Right atrium auricular region (tissue), 2 donors: ENCODE results near the gene MYF5. TPM values are rescaled to one million over a fixed set of nuclear protein-coding genes. Genes with fewer than 3 reads are reported as not detected.

Experiments used
- DNase-seq: peaks from one replicate; pipeline ENCODE4 v3.0.0-alpha.2; 2019; ENCODE audit warnings: low spot score
- H3K27ac ChIP-seq, 2 donors: fragments of 200-600 bp; sonication (generic); 1 replicate in 1 of 2; 2 replicates in 1 of 2; pipeline ENCODE4 v1.5.1; 2016 to 2019
- H3K27me3 ChIP-seq, 2 donors: fragments of 200-600 bp; sonication (generic); one replicate each; pipeline versions ENCODE4 v1.5.1 to v1.6.0; 2017 to 2019
- H3K36me3 ChIP-seq: fragments of 200-600 bp; sonication (generic); one replicate; pipeline ENCODE4 v1.5.1; 2016
- H3K4me1 ChIP-seq, 2 donors: fragments of 200-600 bp; sonication (generic); one replicate each; pipeline versions ENCODE4 v1.5.1 to v1.6.0; 2017 to 2019
- H3K4me3 ChIP-seq, 2 donors: fragments of 200-600 bp; sonication (generic); 1 replicate in 1 of 2; 2 replicates in 1 of 2; pipeline ENCODE4 v1.5.1; 2017 to 2019; ENCODE audit warnings: mild to moderate bottlenecking in 1 of 2, moderate library complexity in 1 of 2
- H3K9me3 ChIP-seq, 2 donors: fragments of 200-600 bp; sonication (generic); one replicate each; pipeline ENCODE4 v1.5.1; 2019
- total RNA-seq, 2 donors: library from RNA; depleted of rRNA; stranded (reverse); fragments of >200 nt; gene quantifications; one replicate each; pipeline ENCODE4 v1.1.0, GENCODE V29; 2016
- TF ChIP-seq, protein P1 (sequence below), 2 donors: fragments of 200-600 bp; sonication (generic); IDR thresholded peaks; one replicate each; pipeline ENCODE4 v1.5.1; 2019; ENCODE audit warnings: antibody characterized with exemption in 2 of 2

The MYF5 gene
- total RNA-seq, 2 donors from 2014 or later = not detected

DNA sequence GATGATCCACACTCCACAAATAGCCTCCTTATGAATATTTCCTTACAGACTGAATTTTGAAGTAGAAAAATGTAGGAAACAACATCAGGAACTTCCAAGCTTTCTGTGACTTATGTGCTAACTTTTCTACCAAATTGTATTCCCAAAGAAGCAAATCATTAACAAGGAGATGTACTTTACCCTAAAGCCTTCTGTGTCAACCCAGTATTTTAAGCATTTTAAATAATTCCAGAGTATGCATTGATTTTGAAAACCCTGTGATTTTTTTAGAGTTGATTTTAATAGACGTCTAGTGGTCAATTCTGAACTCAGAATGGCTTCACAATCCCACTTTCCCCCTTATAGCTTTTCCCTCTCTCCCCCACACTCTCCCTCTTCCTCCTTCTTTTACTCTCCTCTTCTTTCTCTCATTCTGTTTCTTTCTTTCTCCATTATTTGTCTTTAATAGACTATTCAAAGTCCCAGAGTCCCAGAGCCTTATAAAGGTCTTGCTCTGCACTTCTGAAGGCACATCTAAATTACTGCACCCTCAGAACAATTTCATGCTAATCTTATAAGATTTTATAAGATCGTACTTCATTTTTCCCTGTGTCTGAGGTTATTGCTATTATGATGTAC lies 19.3 kb upstream of the MYF5 start:
- H3K27ac ChIP-seq = no peak overlapping the region
- no peak overlapping the region for H3K4me3 ChIP-seq
- H3K36me3 ChIP-seq = no peaks in the 10 kb centered on the region
- peaks cover 0 to 2% of the 10 kb centered on the region in 2 donors for H3K4me1 ChIP-seq
- no peaks in the 10 kb centered on the region for H3K9me3 ChIP-seq
- DNase-seq = no peak
- TF ChIP-seq, protein P1, sequence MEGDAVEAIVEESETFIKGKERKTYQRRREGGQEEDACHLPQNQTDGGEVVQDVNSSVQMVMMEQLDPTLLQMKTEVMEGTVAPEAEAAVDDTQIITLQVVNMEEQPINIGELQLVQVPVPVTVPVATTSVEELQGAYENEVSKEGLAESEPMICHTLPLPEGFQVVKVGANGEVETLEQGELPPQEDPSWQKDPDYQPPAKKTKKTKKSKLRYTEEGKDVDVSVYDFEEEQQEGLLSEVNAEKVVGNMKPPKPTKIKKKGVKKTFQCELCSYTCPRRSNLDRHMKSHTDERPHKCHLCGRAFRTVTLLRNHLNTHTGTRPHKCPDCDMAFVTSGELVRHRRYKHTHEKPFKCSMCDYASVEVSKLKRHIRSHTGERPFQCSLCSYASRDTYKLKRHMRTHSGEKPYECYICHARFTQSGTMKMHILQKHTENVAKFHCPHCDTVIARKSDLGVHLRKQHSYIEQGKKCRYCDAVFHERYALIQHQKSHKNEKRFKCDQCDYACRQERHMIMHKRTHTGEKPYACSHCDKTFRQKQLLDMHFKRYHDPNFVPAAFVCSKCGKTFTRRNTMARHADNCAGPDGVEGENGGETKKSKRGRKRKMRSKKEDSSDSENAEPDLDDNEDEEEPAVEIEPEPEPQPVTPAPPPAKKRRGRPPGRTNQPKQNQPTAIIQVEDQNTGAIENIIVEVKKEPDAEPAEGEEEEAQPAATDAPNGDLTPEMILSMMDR (IDR thresholded peaks at IDR 0.05) = no peak
- H3K27me3 ChIP-seq = no peaks in the 10 kb centered on the region

DNA sequence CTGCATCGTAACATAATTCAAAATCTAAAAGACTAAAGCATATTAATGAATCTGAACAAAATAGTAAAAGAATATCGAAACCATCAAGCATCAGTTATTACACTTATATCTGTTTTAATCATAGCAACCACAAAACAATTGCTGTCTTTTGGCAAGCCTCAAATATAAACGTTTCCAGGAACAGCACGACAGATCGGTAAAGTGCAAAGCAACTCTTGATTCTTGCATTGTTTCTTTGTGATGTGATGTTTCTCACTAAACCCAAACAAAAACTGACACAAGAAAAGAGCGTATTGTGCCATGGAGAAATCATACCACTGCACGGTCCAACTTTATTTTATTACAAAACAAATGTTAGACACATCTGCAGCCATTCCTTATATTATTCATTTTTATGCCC lies 18.5 kb upstream of the MYF5 start:
- TF ChIP-seq, protein P1 (IDR thresholded peaks at IDR 0.05) = no peak
- H3K4me3 ChIP-seq = no peak overlapping the region
- no peak for DNase-seq

GRCh38 chr12:80698847-80699542 lies 17.7 kb upstream of the MYF5 start:
- Histone ChIP-seq H3K27ac (no peak overlapping the region), H3K4me3 (no peak overlapping the region)
- no peak for DNase-seq

More for the DNA sequence above, 18.5 kb upstream of the MYF5 start:
- H3K27ac ChIP-seq = no peak overlapping the region
- no peaks in the 10 kb centered on the region for H3K27me3 ChIP-seq
- H3K36me3 ChIP-seq = no peaks in the 10 kb centered on the region
- no peaks in the 10 kb centered on the region for H3K9me3 ChIP-seq
- H3K4me1 ChIP-seq = peaks cover 0 to 11% of the 10 kb centered on the region in 2 donors

GRCh38 chr12:80700327-80700726 lies 16.4 kb upstream of the MYF5 start:
- Histone ChIP-seq H3K4me3 (no peak overlapping the region), H3K27me3 (no peaks in the 10 kb centered on the region), H3K27ac (no peak overlapping the region), H3K36me3 (no peaks in the 10 kb centered on the region), H3K4me1 (peaks cover 0 to 13% of the 10 kb centered on the region in 2 donors), H3K9me3 (no peaks in the 10 kb centered on the region)
- TF ChIP-seq, protein P1 (IDR thresholded peaks at IDR 0.05) = no peak
- no peak for DNase-seq

More at GRCh38 chr12:80698847-80699542, 17.7 kb upstream of the MYF5 start:
- TF ChIP-seq, protein P1 (IDR thresholded peaks at IDR 0.05) = no peak
- H3K4me1 ChIP-seq = peaks cover 0 to 13% of the 10 kb centered on the region in 2 donors
- H3K36me3 ChIP-seq = no peaks in the 10 kb centered on the region
- H3K27me3 ChIP-seq = no peaks in the 10 kb centered on the region
- H3K9me3 ChIP-seq = no peaks in the 10 kb centered on the region

DNA sequence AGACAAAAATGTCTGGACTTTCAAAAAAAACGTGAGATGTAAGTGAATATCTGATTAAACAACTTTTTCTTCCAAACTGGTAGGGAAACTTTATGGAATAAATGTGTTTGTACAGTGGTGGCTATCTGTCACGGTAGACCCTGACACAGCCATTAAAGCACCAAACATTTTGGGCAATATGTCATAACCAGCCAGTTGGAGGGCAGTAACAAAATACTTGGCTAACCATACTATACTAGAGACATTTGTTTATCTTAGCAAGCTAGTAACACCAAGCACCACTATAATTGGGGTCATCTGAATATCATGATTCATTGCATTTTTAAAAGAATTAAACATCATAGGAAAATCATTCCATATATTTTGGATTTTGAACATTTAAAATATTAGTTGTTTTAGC lies 15.3 kb upstream of the MYF5 start:
- no peaks in the 10 kb centered on the region for H3K9me3 ChIP-seq
- no peak for DNase-seq
- no peak overlapping the region for H3K4me3 ChIP-seq
- TF ChIP-seq, protein P1 (IDR thresholded peaks at IDR 0.05) = no peak
- peaks cover 0 to 13% of the 10 kb centered on the region in 2 donors for H3K4me1 ChIP-seq
- H3K27ac ChIP-seq = no peak overlapping the region
- H3K36me3 ChIP-seq = no peaks in the 10 kb centered on the region
- H3K27me3 ChIP-seq = no peaks in the 10 kb centered on the region
